HUES48 (cell line): ENCODE data around the gene POLR2L.

ENCODE experiments used
- H3K27ac ChIP-seq: one replicate; pipeline ENCODE4 v1.7.0; 2013; ENCODE audit warnings: low read depth, low read length, inconsistent platforms
- H3K27me3 ChIP-seq: 2 replicates; pipeline ENCODE4 v1.6.1; 2013; ENCODE audit warnings: mild to moderate bottlenecking, low read length; ENCODE audit not compliant: control insufficient read depth, insufficient read depth
- H3K36me3 ChIP-seq: 2 replicates; pipeline ENCODE4 v1.6.1; 2013; ENCODE audit warnings: low read length; ENCODE audit not compliant: control insufficient read depth, insufficient read depth
- H3K4me1 ChIP-seq: 2 replicates; pipeline ENCODE4 v1.6.1; 2013; ENCODE audit warnings: mild to moderate bottlenecking, low read length; ENCODE audit not compliant: control insufficient read depth, insufficient read depth
- H3K4me3 ChIP-seq: 2 replicates; pipeline ENCODE4 v1.5.1; 2013; ENCODE audit warnings: mild to moderate bottlenecking, low read depth, low read length
- H3K9ac ChIP-seq: 2 replicates; pipeline ENCODE4 v1.6.1; 2013; ENCODE audit warnings: mild to moderate bottlenecking, low read depth, low read length, moderate library complexity
- H3K9me3 ChIP-seq: 2 replicates; pipeline ENCODE4 v1.6.1; 2013; ENCODE audit warnings: low read length; ENCODE audit not compliant: control insufficient read depth, insufficient read depth

POLR2L gene

GRCh38 chr11:880447-880846, 38.1 kb upstream of the POLR2L start:
- H3K9ac ChIP-seq: no peak overlapping the region
- H3K9me3 ChIP-seq: no peaks in the 10 kb centered on the region
- peaks cover 46% of the 10 kb centered on the region for H3K36me3 ChIP-seq
- no peaks in the 10 kb centered on the region for H3K27me3 ChIP-seq
- no peaks in the 10 kb centered on the region for H3K4me1 ChIP-seq
- no peak overlapping the region for H3K27ac ChIP-seq
- H3K4me3 ChIP-seq: no peak overlapping the region

- Histone ChIP-seq H3K4me1 (no peaks in the 10 kb centered on the region), H3K9ac (no peak overlapping the region), H3K36me3 (peaks cover 41% of the 10 kb centered on the region), H3K9me3 (no peaks in the 10 kb centered on the region), H3K27me3 (no peaks in the 10 kb centered on the region), H3K27ac (no peak overlapping the region), H3K4me3 (no peak overlapping the region)
Measured at GRCh38 chr11:877565-877964, 35.2 kb upstream of the POLR2L start.

DNA sequence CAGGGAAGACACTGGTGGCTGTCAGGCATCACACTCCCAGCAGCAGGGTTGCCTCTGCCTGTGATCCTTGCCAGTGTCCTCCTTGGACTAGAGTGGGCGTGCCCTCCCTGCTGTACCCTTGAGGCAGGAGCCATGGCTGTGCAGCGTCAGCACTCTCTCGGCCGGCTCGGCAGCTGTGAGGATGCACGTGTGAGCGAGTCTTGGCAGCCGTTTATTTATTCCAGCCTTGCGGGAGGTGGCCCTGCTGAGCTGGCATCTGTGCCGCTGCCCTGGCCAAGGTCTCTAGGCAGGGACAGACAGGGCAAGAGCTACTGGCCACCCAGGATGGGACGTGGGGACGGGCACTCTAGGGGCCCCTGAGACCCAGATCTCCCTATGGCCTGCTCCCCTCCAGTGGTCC, 34.2 kb upstream of the POLR2L start:
- Histone ChIP-seq H3K27ac (no peak overlapping the region), H3K4me1 (no peaks in the 10 kb centered on the region), H3K9me3 (no peaks in the 10 kb centered on the region), H3K27me3 (no peaks in the 10 kb centered on the region), H3K36me3 (peaks cover 35% of the 10 kb centered on the region), H3K4me3 (no peak overlapping the region), H3K9ac (no peak overlapping the region)

GRCh38 chr11:875769-876301, 33.5 kb upstream of the POLR2L start:
- no peak overlapping the region for H3K4me3 ChIP-seq
- H3K9me3 ChIP-seq: no peaks in the 10 kb centered on the region
- no peaks in the 10 kb centered on the region for H3K4me1 ChIP-seq
- H3K9ac ChIP-seq: no peak overlapping the region
- H3K27me3 ChIP-seq: no peaks in the 10 kb centered on the region
- H3K36me3 ChIP-seq: peaks cover 32% of the 10 kb centered on the region
- no peak overlapping the region for H3K27ac ChIP-seq

DNA sequence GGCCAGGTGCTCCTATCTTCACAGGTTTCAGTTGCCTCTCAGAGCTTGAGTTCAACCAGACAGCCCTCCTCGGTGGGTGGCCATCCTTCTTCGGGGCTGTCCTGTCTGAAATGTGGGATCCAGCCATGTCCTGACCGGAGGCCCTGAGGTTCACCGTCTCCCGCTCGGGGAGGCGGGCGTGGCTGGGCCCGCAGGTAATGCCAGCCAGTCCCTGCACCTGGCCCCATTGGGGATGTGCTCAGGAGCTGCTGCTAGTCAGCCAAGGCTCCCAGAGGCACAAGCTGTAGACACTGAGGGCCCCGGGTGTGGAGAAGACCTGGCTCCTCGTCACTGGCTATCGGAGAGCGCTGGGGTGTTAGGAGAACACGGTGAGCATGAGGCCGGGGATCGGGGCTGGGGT, 32.9 kb upstream of the POLR2L start:
- Histone ChIP-seq H3K27ac (no peak overlapping the region), H3K9ac (no peak overlapping the region), H3K4me1 (no peaks in the 10 kb centered on the region), H3K27me3 (no peaks in the 10 kb centered on the region), H3K36me3 (peaks cover 26% of the 10 kb centered on the region), H3K4me3 (no peak overlapping the region), H3K9me3 (no peaks in the 10 kb centered on the region)

DNA sequence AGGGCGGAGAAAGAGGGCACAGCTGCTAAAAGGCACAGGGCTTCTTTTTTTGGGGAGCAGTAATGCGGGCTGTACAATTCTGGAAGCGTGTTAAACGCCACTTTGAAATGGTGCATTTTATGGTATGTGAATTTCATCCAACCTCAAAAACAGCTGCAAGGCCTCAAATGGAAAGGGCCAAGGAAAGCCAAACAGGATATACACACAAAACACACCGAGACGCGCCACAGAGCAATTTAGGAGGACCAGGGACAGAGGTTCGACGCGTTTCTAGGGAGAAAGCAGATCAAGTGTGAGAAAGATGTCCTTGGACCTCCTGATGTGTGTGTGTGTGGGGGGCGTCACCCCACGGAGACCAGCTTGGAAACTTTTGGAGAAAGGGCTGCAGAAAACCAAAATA, 31.4 kb upstream of the POLR2L start:
- H3K36me3 ChIP-seq: peaks cover 17% of the 10 kb centered on the region; the same call in 1 of the 2 replicates
- H3K9ac ChIP-seq: no peak overlapping the region
- H3K4me1 ChIP-seq: no peaks in the 10 kb centered on the region
- no peak overlapping the region for H3K4me3 ChIP-seq
- H3K27ac ChIP-seq: no peak overlapping the region
- no peaks in the 10 kb centered on the region for H3K27me3 ChIP-seq
- no peaks in the 10 kb centered on the region for H3K9me3 ChIP-seq

DNA sequence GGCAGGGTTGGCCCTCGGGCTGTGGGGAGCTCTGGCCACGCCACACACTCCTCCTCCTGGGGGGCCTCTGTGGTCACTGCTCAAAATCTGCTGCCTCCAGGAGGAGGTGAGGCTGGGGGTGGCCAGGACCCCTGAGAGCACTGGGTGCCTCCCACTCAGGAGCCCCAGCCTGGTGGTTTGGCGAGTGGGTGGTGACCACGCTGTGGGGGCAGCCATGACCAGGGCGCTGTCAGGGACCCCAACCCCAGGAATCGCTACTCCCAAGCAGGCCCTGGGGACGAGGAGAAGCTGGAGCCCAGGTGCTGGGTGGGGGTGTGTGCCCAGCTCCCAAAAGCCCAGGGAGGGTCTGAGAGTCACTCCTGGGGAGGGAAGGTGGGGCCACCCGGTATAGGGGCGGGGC, 30.5 kb upstream of the POLR2L start:
- Histone ChIP-seq H3K36me3 (peaks cover 17% of the 10 kb centered on the region; the same call in 1 of the 2 replicates), H3K27ac (no peak overlapping the region), H3K27me3 (no peaks in the 10 kb centered on the region), H3K4me3 (no peak overlapping the region), H3K4me1 (no peaks in the 10 kb centered on the region), H3K9ac (no peak overlapping the region), H3K9me3 (no peaks in the 10 kb centered on the region)

DNA sequence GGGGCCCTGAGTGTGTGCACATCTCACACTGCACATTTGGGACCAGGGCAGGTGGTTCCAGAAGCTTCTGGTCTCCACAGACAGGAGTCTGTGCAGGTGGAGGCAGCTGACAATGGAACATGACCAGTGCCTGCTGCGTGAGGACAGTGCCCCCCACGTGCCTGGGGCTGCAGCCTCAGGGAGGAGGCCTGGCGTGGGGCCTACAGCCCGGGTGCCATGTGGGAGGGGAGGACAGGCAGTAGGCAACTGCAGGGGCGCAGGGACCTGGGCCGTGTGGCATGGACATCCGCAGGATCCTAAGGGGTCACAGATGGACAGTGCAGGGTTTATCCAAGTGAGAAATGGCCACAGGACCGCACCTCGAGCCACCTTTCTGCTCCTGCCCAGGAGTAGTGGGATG, 29.1 kb upstream of the POLR2L start:
- H3K9me3 ChIP-seq: no peaks in the 10 kb centered on the region
- H3K27me3 ChIP-seq: no peaks in the 10 kb centered on the region
- no peak overlapping the region for H3K9ac ChIP-seq
- no peak overlapping the region for H3K4me3 ChIP-seq
- no peaks in the 10 kb centered on the region for H3K4me1 ChIP-seq
- peaks cover 18% of the 10 kb centered on the region; the same call in 1 of the 2 replicates for H3K36me3 ChIP-seq
- H3K27ac ChIP-seq: no peak overlapping the region

- H3K4me1 ChIP-seq: no peaks in the 10 kb centered on the region
- peaks cover 20% of the 10 kb centered on the region for H3K36me3 ChIP-seq
- no peaks in the 10 kb centered on the region for H3K27me3 ChIP-seq
- H3K9ac ChIP-seq: no peak overlapping the region
- H3K27ac ChIP-seq: no peak overlapping the region
- no peak overlapping the region for H3K4me3 ChIP-seq
- no peaks in the 10 kb centered on the region for H3K9me3 ChIP-seq
Measured at GRCh38 chr11:870418-870817, 28.1 kb upstream of the POLR2L start.

- Histone ChIP-seq H3K27ac (no peak overlapping the region), H3K36me3 (peaks cover 20% of the 10 kb centered on the region), H3K9ac (no peak overlapping the region), H3K4me3 (no peak overlapping the region), H3K27me3 (no peaks in the 10 kb centered on the region), H3K4me1 (no peaks in the 10 kb centered on the region), H3K9me3 (no peaks in the 10 kb centered on the region)
Measured at GRCh38 chr11:870127-870413, 27.7 kb upstream of the POLR2L start.

GRCh38 chr11:869399-870126, 27.2 kb upstream of the POLR2L start:
- Histone ChIP-seq H3K27ac (no peak overlapping the region), H3K4me3 (no peak overlapping the region), H3K27me3 (no peaks in the 10 kb centered on the region), H3K9ac (no peak overlapping the region), H3K9me3 (no peaks in the 10 kb centered on the region), H3K4me1 (no peaks in the 10 kb centered on the region), H3K36me3 (peaks cover 17% of the 10 kb centered on the region)
